OCI-LY3 (cell line): ENCODE results near the gene SAE1.

Experiments
- EZH2phosphoT487 ChIP-seq: fragments of 200-600 bp; shearing (Covaris generic); IDR thresholded peaks from 2 replicates; pipeline ENCODE4 v1.6.1; 2018; ENCODE audit warnings: antibody characterized with exemption, mixed run types, low read depth
- TF ChIP-seq, protein P1 (sequence below): fragments of 200-600, 300-600 bp; sonication (generic); IDR thresholded peaks from 2 replicates; pipeline ENCODE4 v1.5.1; 2014; ENCODE audit warnings: antibody characterized with exemption, low read length, low read depth

DNA sequence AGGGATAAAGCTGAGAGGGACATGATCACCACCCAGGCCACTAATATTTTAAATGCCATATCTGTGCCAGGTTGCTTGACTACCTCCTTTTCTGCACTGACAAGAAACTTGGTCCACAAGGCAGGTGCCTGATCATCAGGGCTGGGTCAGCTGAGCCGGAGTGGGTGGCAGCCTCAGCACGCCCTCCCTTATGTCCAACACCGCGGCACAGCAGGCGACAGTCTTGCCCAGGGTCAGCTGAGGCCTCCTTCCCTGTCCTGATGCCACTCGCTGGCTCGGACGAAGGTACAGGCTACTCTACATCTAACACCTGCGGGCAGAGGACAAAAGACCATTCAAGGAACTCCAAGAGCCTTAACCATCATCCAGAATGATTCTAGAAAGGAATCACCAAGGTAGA is 33.9 kb upstream of the SAE1 start:
- TF ChIP-seq, protein P1, sequence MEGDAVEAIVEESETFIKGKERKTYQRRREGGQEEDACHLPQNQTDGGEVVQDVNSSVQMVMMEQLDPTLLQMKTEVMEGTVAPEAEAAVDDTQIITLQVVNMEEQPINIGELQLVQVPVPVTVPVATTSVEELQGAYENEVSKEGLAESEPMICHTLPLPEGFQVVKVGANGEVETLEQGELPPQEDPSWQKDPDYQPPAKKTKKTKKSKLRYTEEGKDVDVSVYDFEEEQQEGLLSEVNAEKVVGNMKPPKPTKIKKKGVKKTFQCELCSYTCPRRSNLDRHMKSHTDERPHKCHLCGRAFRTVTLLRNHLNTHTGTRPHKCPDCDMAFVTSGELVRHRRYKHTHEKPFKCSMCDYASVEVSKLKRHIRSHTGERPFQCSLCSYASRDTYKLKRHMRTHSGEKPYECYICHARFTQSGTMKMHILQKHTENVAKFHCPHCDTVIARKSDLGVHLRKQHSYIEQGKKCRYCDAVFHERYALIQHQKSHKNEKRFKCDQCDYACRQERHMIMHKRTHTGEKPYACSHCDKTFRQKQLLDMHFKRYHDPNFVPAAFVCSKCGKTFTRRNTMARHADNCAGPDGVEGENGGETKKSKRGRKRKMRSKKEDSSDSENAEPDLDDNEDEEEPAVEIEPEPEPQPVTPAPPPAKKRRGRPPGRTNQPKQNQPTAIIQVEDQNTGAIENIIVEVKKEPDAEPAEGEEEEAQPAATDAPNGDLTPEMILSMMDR = no peak
- no peak for TF ChIP-seq EZH2phosphoT487
